SH-SY5Y (cell line): Measurements from ENCODE around the gene ADH1B.

ENCODE experiments used
- GATA2 ChIP-seq: IDR thresholded peaks from 2 replicates; pipeline ENCODE4 v1.6.1; 2011; ENCODE audit warnings: mild to moderate bottlenecking, low read depth, low read length
- GATA3 ChIP-seq: IDR thresholded peaks from 2 replicates; pipeline ENCODE4 v1.6.1; 2011; ENCODE audit warnings: low read depth, mild to moderate bottlenecking, low read length, moderate library complexity

- no peak for TF ChIP-seq GATA3
- no peak for TF ChIP-seq GATA2
Observed at GRCh38 chr4:99361899-99362275, 40.7 kb upstream of the ADH1B start.
